HG02678 (cell line): Measurements from ENCODE around the gene SPATA31E1.

Source experiments
- ATAC-seq: cut with Tn5 transposase; IDR thresholded peaks from one replicate; pipeline ENCODE4 v1.9.1; 2021; ENCODE audit warnings: mild to moderate bottlenecking, moderate library complexity; ENCODE audit not compliant: unreplicated experiment

SPATA31E1 gene

GRCh38 chr9:87862536-87863268, 20.0 kb upstream of the SPATA31E1 start:
- ATAC-seq = no peak

GRCh38 chr9:87863882-87864465, 18.7 kb upstream of the SPATA31E1 start:
- ATAC-seq = no peak

- ATAC-seq = no peak
Measured at GRCh38 chr9:87864915-87865314, 17.8 kb upstream of the SPATA31E1 start.

GRCh38 chr9:87865626-87866025, 17.1 kb upstream of the SPATA31E1 start:
- no peak for ATAC-seq

GRCh38 chr9:87867391-87867790, 15.3 kb upstream of the SPATA31E1 start:
- ATAC-seq = no peak

- ATAC-seq = no peak
Measured at GRCh38 chr9:87868175-87868574, 14.5 kb upstream of the SPATA31E1 start.

GRCh38 chr9:87868635-87869034, 14.0 kb upstream of the SPATA31E1 start:
- ATAC-seq = no peak

GRCh38 chr9:87869082-87869481, 13.6 kb upstream of the SPATA31E1 start:
- no peak for ATAC-seq

GRCh38 chr9:87871425-87872078, 11.1 kb upstream of the SPATA31E1 start:
- ATAC-seq = no peak

GRCh38 chr9:87872079-87872624, 10.5 kb upstream of the SPATA31E1 start:
- no peak for ATAC-seq

- no peak for ATAC-seq
Measured at GRCh38 chr9:87873607-87874303, 8.9 kb upstream of the SPATA31E1 start.

- ATAC-seq = no peak
Measured at GRCh38 chr9:87874304-87874623, 8.4 kb upstream of the SPATA31E1 start.

- no peak for ATAC-seq
Measured at GRCh38 chr9:87875060-87875459, 7.6 kb upstream of the SPATA31E1 start.

- no peak for ATAC-seq
Measured at GRCh38 chr9:87875831-87876545, 6.7 kb upstream of the SPATA31E1 start.

- ATAC-seq = no peak
Measured at GRCh38 chr9:87876708-87877107, 6.0 kb upstream of the SPATA31E1 start.

GRCh38 chr9:87878989-87879511, 3.6 kb upstream of the SPATA31E1 start:
- ATAC-seq = no peak

GRCh38 chr9:87880116-87880515, 2.6 kb upstream of the SPATA31E1 start:
- ATAC-seq = no peak

GRCh38 chr9:87880683-87881082, 2.0 kb upstream of the SPATA31E1 start:
- no peak for ATAC-seq

- no peak for ATAC-seq
Measured at GRCh38 chr9:87883274-87883673, 597 bp downstream of the SPATA31E1 start.

- ATAC-seq = no peak
Measured at GRCh38 chr9:87883990-87884389, 1.3 kb downstream of the SPATA31E1 start.
